Measurements from ENCODE around the gene MPG. TPM values are rescaled to one million over a fixed set of nuclear protein-coding genes. Genes with fewer than 3 reads are reported as not detected.

Gene MPG
- total RNA-seq, 1 donor from 2014 or later, result 72.0 TPM

- H3K4me1 ChIP-seq (ENCODE audit: control insufficient read depth in 3 of 3, insufficient read depth in 3 of 3, low read length in 3 of 3), result peaks cover 10 to 11% (median 11%) of the 10 kb centered on the region in 3 donors
- no peaks in the 10 kb centered on the region for H3K9me3 ChIP-seq (ENCODE audit: control insufficient read depth in 3 of 3, low read length in 3 of 3)
- no peak overlapping the region for H3K9ac ChIP-seq (ENCODE audit: low read depth in 1 of 3, low read length in 3 of 3)
- H3K27ac ChIP-seq (ENCODE audit: low read depth, low read length), result no peak overlapping the region
- H3K4me3 ChIP-seq (ENCODE audit: low read length in 3 of 3), result no peak overlapping the region
- no peaks in the 10 kb centered on the region for H3K27me3 ChIP-seq (ENCODE audit: control insufficient read depth in 3 of 3, insufficient read depth in 3 of 3, low read length in 3 of 3)
- H3K36me3 ChIP-seq (ENCODE audit: control insufficient read depth in 3 of 3, insufficient read depth in 3 of 3, low read length in 3 of 3), result peaks cover 14 to 22% (median 19%) of the 10 kb centered on the region in 3 donors
Observed at GRCh38 chr16:50769-51591, 27.0 kb upstream of the MPG start.

GRCh38 chr16:53346-54236 is 24.4 kb upstream of the MPG start, which contains the start of the genes POLR3K and SNRNP25:
POLR3K (minus strand) TSS chr16:53608; CDS start chr16:53586, 22 bp downstream.
SNRNP25 (plus strand) TSS chr16:53828; CDS start chr16:54017, 189 bp downstream.
- Histone ChIP-seq H3K27ac (ENCODE audit: low read depth, low read length) (peak within 1 kb of the TSS; percentile 51), H3K4me3 (ENCODE audit: low read length in 3 of 3) (peak within 1 kb of the TSS; percentile 89 to 94 (median 89)), H3K27me3 (ENCODE audit: control insufficient read depth in 3 of 3, insufficient read depth in 3 of 3, low read length in 3 of 3) (no peaks in the 10 kb centered on the region), H3K36me3 (ENCODE audit: control insufficient read depth in 3 of 3, insufficient read depth in 3 of 3, low read length in 3 of 3) (peaks cover 32 to 41% (median 37%) of the 10 kb centered on the region in 3 donors), H3K9me3 (ENCODE audit: control insufficient read depth in 3 of 3, low read length in 3 of 3) (no peaks in the 10 kb centered on the region), H3K4me1 (ENCODE audit: control insufficient read depth in 3 of 3, insufficient read depth in 3 of 3, low read length in 3 of 3) (peaks cover 10 to 11% (median 11%) of the 10 kb centered on the region in 3 donors), H3K9ac (ENCODE audit: low read depth in 1 of 3, low read length in 3 of 3) (peak within 1 kb of the TSS; percentile 91 to 94 (median 93))

GRCh38 chr16:54237-54581 is 23.8 kb upstream of the MPG start:
- H3K9ac ChIP-seq (ENCODE audit: low read depth in 1 of 3, low read length in 3 of 3), result peak overlapping the region; percentile 88 to 93 (median 91)
- H3K27ac ChIP-seq (ENCODE audit: low read depth, low read length), result peak overlapping the region; percentile 51
- peak overlapping the region; percentile 84 to 94 (median 89) for H3K4me3 ChIP-seq (ENCODE audit: low read length in 3 of 3)
- H3K36me3 ChIP-seq (ENCODE audit: control insufficient read depth in 3 of 3, insufficient read depth in 3 of 3, low read length in 3 of 3), result peaks cover 39 to 47% (median 43%) of the 10 kb centered on the region in 3 donors
- H3K27me3 ChIP-seq (ENCODE audit: control insufficient read depth in 3 of 3, insufficient read depth in 3 of 3, low read length in 3 of 3), result no peaks in the 10 kb centered on the region
- peaks cover 10 to 11% (median 11%) of the 10 kb centered on the region in 3 donors for H3K4me1 ChIP-seq (ENCODE audit: control insufficient read depth in 3 of 3, insufficient read depth in 3 of 3, low read length in 3 of 3)
- H3K9me3 ChIP-seq (ENCODE audit: control insufficient read depth in 3 of 3, low read length in 3 of 3), result no peaks in the 10 kb centered on the region

- peaks cover 16 to 21% (median 16%) of the 10 kb centered on the region in 3 donors for H3K4me1 ChIP-seq (ENCODE audit: control insufficient read depth in 3 of 3, insufficient read depth in 3 of 3, low read length in 3 of 3)
- H3K27ac ChIP-seq (ENCODE audit: low read depth, low read length), result no peak overlapping the region
- no peaks in the 10 kb centered on the region for H3K27me3 ChIP-seq (ENCODE audit: control insufficient read depth in 3 of 3, insufficient read depth in 3 of 3, low read length in 3 of 3)
- H3K9me3 ChIP-seq (ENCODE audit: control insufficient read depth in 3 of 3, low read length in 3 of 3), result no peaks in the 10 kb centered on the region
- no peak overlapping the region for H3K9ac ChIP-seq (ENCODE audit: low read depth in 1 of 3, low read length in 3 of 3)
- H3K4me3 ChIP-seq (ENCODE audit: low read length in 3 of 3), result no peak overlapping the region
- H3K36me3 ChIP-seq (ENCODE audit: control insufficient read depth in 3 of 3, insufficient read depth in 3 of 3, low read length in 3 of 3), result peaks cover 53 to 61% (median 56%) of the 10 kb centered on the region in 3 donors
Observed at GRCh38 chr16:55571-56136, 22.4 kb upstream of the MPG start.

- Histone ChIP-seq H3K27me3 (ENCODE audit: control insufficient read depth in 3 of 3, insufficient read depth in 3 of 3, low read length in 3 of 3) (no peaks in the 10 kb centered on the region), H3K9me3 (ENCODE audit: control insufficient read depth in 3 of 3, low read length in 3 of 3) (no peaks in the 10 kb centered on the region), H3K9ac (ENCODE audit: low read depth in 1 of 3, low read length in 3 of 3) (no peak overlapping the region), H3K4me1 (ENCODE audit: control insufficient read depth in 3 of 3, insufficient read depth in 3 of 3, low read length in 3 of 3) (peaks cover 16 to 21% (median 16%) of the 10 kb centered on the region in 3 donors), H3K36me3 (ENCODE audit: control insufficient read depth in 3 of 3, insufficient read depth in 3 of 3, low read length in 3 of 3) (peaks cover 58 to 61% (median 60%) of the 10 kb centered on the region in 3 donors), H3K27ac (ENCODE audit: low read depth, low read length) (no peak overlapping the region), H3K4me3 (ENCODE audit: low read length in 3 of 3) (no peak overlapping the region)
Observed at GRCh38 chr16:56231-56927, 21.6 kb upstream of the MPG start.

- Histone ChIP-seq H3K4me1 (ENCODE audit: control insufficient read depth in 3 of 3, insufficient read depth in 3 of 3, low read length in 3 of 3) (peaks cover 15 to 21% (median 16%) of the 10 kb centered on the region in 3 donors), H3K36me3 (ENCODE audit: control insufficient read depth in 3 of 3, insufficient read depth in 3 of 3, low read length in 3 of 3) (peaks cover 66 to 71% (median 70%) of the 10 kb centered on the region in 3 donors), H3K9me3 (ENCODE audit: control insufficient read depth in 3 of 3, low read length in 3 of 3) (no peaks in the 10 kb centered on the region), H3K4me3 (ENCODE audit: low read length in 3 of 3) (no peak overlapping the region), H3K27me3 (ENCODE audit: control insufficient read depth in 3 of 3, insufficient read depth in 3 of 3, low read length in 3 of 3) (no peaks in the 10 kb centered on the region), H3K27ac (ENCODE audit: low read depth, low read length) (no peak overlapping the region), H3K9ac (ENCODE audit: low read depth in 1 of 3, low read length in 3 of 3) (no peak overlapping the region)
Observed at GRCh38 chr16:57711-58110, 20.3 kb upstream of the MPG start.

GRCh38 chr16:58491-59439 is 19.3 kb upstream of the MPG start:
- no peak overlapping the region for H3K4me3 ChIP-seq (ENCODE audit: low read length in 3 of 3)
- peaks cover 13 to 23% (median 20%) of the 10 kb centered on the region in 3 donors for H3K4me1 ChIP-seq (ENCODE audit: control insufficient read depth in 3 of 3, insufficient read depth in 3 of 3, low read length in 3 of 3)
- H3K27ac ChIP-seq (ENCODE audit: low read depth, low read length), result no peak overlapping the region
- no peaks in the 10 kb centered on the region for H3K9me3 ChIP-seq (ENCODE audit: control insufficient read depth in 3 of 3, low read length in 3 of 3)
- peaks cover 74 to 80% (median 78%) of the 10 kb centered on the region in 3 donors for H3K36me3 ChIP-seq (ENCODE audit: control insufficient read depth in 3 of 3, insufficient read depth in 3 of 3, low read length in 3 of 3)
- no peak overlapping the region for H3K9ac ChIP-seq (ENCODE audit: low read depth in 1 of 3, low read length in 3 of 3)
- no peaks in the 10 kb centered on the region for H3K27me3 ChIP-seq (ENCODE audit: control insufficient read depth in 3 of 3, insufficient read depth in 3 of 3, low read length in 3 of 3)

- Histone ChIP-seq H3K9ac (ENCODE audit: low read depth in 1 of 3, low read length in 3 of 3) (peak overlapping the region in 1 of 3 donors; percentile 28), H3K27ac (ENCODE audit: low read depth, low read length) (no peak overlapping the region), H3K36me3 (ENCODE audit: control insufficient read depth in 3 of 3, insufficient read depth in 3 of 3, low read length in 3 of 3) (peaks cover 79 to 88% (median 83%) of the 10 kb centered on the region in 3 donors), H3K4me3 (ENCODE audit: low read length in 3 of 3) (no peak overlapping the region), H3K27me3 (ENCODE audit: control insufficient read depth in 3 of 3, insufficient read depth in 3 of 3, low read length in 3 of 3) (no peaks in the 10 kb centered on the region), H3K4me1 (ENCODE audit: control insufficient read depth in 3 of 3, insufficient read depth in 3 of 3, low read length in 3 of 3) (peaks cover 10 to 26% (median 22%) of the 10 kb centered on the region in 3 donors), H3K9me3 (ENCODE audit: control insufficient read depth in 3 of 3, low read length in 3 of 3) (no peaks in the 10 kb centered on the region)
Observed at GRCh38 chr16:59440-60059, 18.5 kb upstream of the MPG start.
